Neural cell (in vitro differentiated cells): ENCODE data around the gene RFX2. TPM values are rescaled to one million over a fixed set of nuclear protein-coding genes. Genes with fewer than 3 reads are reported as not detected.

ENCODE experiments used
- H2AFZ ChIP-seq: fragments of 200-600, 300-800 bp; sonication (generic), shearing (Covaris generic); 2 replicates; pipeline ENCODE4 v1.6.0; 2014; ENCODE audit warnings: low read depth, mild to moderate bottlenecking, antibody characterized with exemption, low read length, moderate library complexity
- H3F3A ChIP-seq: fragments of 200-600 bp; shearing (Covaris generic); 2 replicates; pipeline ENCODE4 v1.6.1; 2016; ENCODE audit warnings: mild to moderate bottlenecking, moderate library complexity, mixed read lengths, antibody characterized with exemption, low read length; ENCODE audit not compliant: insufficient read depth, poor library complexity, severe bottlenecking
- H3K27ac ChIP-seq: fragments of 200-600, 300-800 bp; sonication (generic), shearing (Covaris generic); 2 replicates; pipeline ENCODE4 v1.5.1; 2014; ENCODE audit warnings: mild to moderate bottlenecking, low read length, moderate library complexity
- H3K27me3 ChIP-seq: fragments of 300-800, 200-600 bp; sonication (generic), shearing (Covaris generic); 2 replicates; pipeline ENCODE4 v1.6.0; 2014; ENCODE audit warnings: mild to moderate bottlenecking, low read depth, low read length, moderate library complexity; ENCODE audit not compliant: insufficient read depth
- H3K36me3 ChIP-seq: fragments of 300-800, 200-600 bp; sonication (generic), shearing (Covaris generic); 2 replicates; pipeline ENCODE4 v1.5.1; 2014; ENCODE audit warnings: mild to moderate bottlenecking, antibody characterized with exemption, low read length, moderate library complexity; ENCODE audit not compliant: insufficient read depth
- H3K4me2 ChIP-seq: fragments of 300-800, 200-600 bp; sonication (generic), shearing (Covaris generic); 2 replicates; pipeline ENCODE4 v1.6.0; 2014; ENCODE audit warnings: mild to moderate bottlenecking, low read length
- H3K4me3 ChIP-seq: fragments of 300-800, 200-600 bp; sonication (generic), shearing (Covaris generic); 2 replicates; pipeline ENCODE4 v1.5.1; 2014; ENCODE audit warnings: mild to moderate bottlenecking, low read length, moderate library complexity
- H3K79me2 ChIP-seq: fragments of 200-600 bp; shearing (Covaris generic); replicated peaks from 2 replicates; pipeline ENCODE4 v1.6.0; 2014; ENCODE audit warnings: mild to moderate bottlenecking, low read length, moderate library complexity; ENCODE audit not compliant: insufficient read depth
- H3K9ac ChIP-seq: fragments of 300-800, 200-600 bp; sonication (generic), shearing (Covaris generic); 2 replicates; pipeline ENCODE4 v1.6.1; 2016; ENCODE audit warnings: mild to moderate bottlenecking, low read length, mixed read lengths
- H3K9me2 ChIP-seq: fragments of 200-600 bp; shearing (Covaris generic); 2 replicates; pipeline ENCODE4 v1.6.1; 2016; ENCODE audit warnings: mild to moderate bottlenecking, low read length, mixed read lengths; ENCODE audit not compliant: insufficient read depth
- H3K9me3 ChIP-seq: fragments of 200-600, 300-800 bp; sonication (generic), shearing (Covaris generic); 2 replicates; pipeline ENCODE4 v1.6.1; 2016; ENCODE audit warnings: mild to moderate bottlenecking, mixed run types, low read length, moderate library complexity, mixed read lengths
- H4K20me1 ChIP-seq: fragments of 200-600 bp; shearing (Covaris generic); 2 replicates; pipeline ENCODE4 v1.6.1; 2016; ENCODE audit warnings: mild to moderate bottlenecking, mixed run types; ENCODE audit not compliant: insufficient read depth
- EP300 ChIP-seq: fragments of 450-650 bp; conservative IDR thresholded peaks from 2 replicates; pipeline ENCODE4 v1.6.1; 2014; ENCODE audit warnings: antibody characterized with exemption, mild to moderate bottlenecking, moderate library complexity; ENCODE audit not compliant: poor library complexity, severe bottlenecking
- EZH2 ChIP-seq: fragments of 200-600, 300-800 bp; shearing (Covaris generic), sonication (generic); IDR thresholded peaks from 2 replicates; pipeline ENCODE4 v1.6.1; 2014; ENCODE audit warnings: antibody characterized with exemption, low read length, borderline replicate concordance, mild to moderate bottlenecking; ENCODE audit not compliant: insufficient read depth, poor library complexity, severe bottlenecking
- MXI1 ChIP-seq: fragments of 450-650 bp; conservative IDR thresholded peaks from 2 replicates; pipeline ENCODE4 v1.6.1; 2014; ENCODE audit warnings: antibody characterized with exemption, mild to moderate bottlenecking; ENCODE audit not compliant: poor library complexity, severe bottlenecking
- POLR2AphosphoS5 ChIP-seq: IDR thresholded peaks from 2 replicates; pipeline ENCODE4 v1.6.1; 2012
- RAD21 ChIP-seq: fragments of 450-650 bp; conservative IDR thresholded peaks from 2 replicates; pipeline ENCODE4 v1.6.1; 2014; ENCODE audit warnings: antibody characterized with exemption, mild to moderate bottlenecking, moderate library complexity
- REST ChIP-seq: IDR thresholded peaks from 2 replicates; pipeline ENCODE4 v1.6.1; 2012; ENCODE audit warnings: borderline replicate concordance
- SMC3 ChIP-seq: fragments of 450-650 bp; conservative IDR thresholded peaks from 2 replicates; pipeline ENCODE4 v1.6.1; 2014; ENCODE audit warnings: antibody characterized with exemption, mild to moderate bottlenecking, moderate library complexity; ENCODE audit not compliant: poor library complexity
- TAF1 ChIP-seq: IDR thresholded peaks from 2 replicates; pipeline ENCODE4 v1.6.1; 2012; ENCODE audit warnings: low read depth
- polyA plus RNA-seq: library from polyadenylated mRNA; depleted of rRNA; stranded (reverse); fragments of >200 nt; gene quantifications from 2 replicates; pipeline ENCODE4 v1.2.3, GENCODE V29; 2014
- TF ChIP-seq, protein P1 (sequence below): fragments of 450-650 bp; IDR thresholded peaks from 2 replicates; pipeline ENCODE4 v1.5.1; 2014; ENCODE audit warnings: antibody characterized with exemption, mild to moderate bottlenecking, moderate library complexity; ENCODE audit not compliant: poor library complexity, severe bottlenecking

RFX2 gene
- polyA plus RNA-seq, 1 donor from 2014 or later: 0.69 TPM

- Histone ChIP-seq H3K36me3 (no peaks in the 10 kb centered on the region), H3K4me2 (no peak overlapping the region), H3K27me3 (no peaks in the 10 kb centered on the region), H3K27ac (no peak overlapping the region), H3F3A (no peaks in the 10 kb centered on the region), H3K9me3 (no peaks in the 10 kb centered on the region), H3K9ac (no peak overlapping the region), H2AFZ (no peak overlapping the region), H3K9me2 (no peaks in the 10 kb centered on the region), H3K79me2 (no peaks in the 10 kb centered on the region), H3K4me3 (no peak overlapping the region), H4K20me1 (no peaks in the 10 kb centered on the region)
- TF ChIP-seq MXI1 (no peak), EP300 (no peak), REST (no peak), SMC3 (no peak), POLR2AphosphoS5 (no peak), RAD21 (no peak), TAF1 (no peak), EZH2 (no peak)
- TF ChIP-seq, protein P1, sequence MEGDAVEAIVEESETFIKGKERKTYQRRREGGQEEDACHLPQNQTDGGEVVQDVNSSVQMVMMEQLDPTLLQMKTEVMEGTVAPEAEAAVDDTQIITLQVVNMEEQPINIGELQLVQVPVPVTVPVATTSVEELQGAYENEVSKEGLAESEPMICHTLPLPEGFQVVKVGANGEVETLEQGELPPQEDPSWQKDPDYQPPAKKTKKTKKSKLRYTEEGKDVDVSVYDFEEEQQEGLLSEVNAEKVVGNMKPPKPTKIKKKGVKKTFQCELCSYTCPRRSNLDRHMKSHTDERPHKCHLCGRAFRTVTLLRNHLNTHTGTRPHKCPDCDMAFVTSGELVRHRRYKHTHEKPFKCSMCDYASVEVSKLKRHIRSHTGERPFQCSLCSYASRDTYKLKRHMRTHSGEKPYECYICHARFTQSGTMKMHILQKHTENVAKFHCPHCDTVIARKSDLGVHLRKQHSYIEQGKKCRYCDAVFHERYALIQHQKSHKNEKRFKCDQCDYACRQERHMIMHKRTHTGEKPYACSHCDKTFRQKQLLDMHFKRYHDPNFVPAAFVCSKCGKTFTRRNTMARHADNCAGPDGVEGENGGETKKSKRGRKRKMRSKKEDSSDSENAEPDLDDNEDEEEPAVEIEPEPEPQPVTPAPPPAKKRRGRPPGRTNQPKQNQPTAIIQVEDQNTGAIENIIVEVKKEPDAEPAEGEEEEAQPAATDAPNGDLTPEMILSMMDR: no peak
These were observed 8.7 kb upstream of the RFX2 start for GRCh38 chr19:6119031-6119430.

DNA sequence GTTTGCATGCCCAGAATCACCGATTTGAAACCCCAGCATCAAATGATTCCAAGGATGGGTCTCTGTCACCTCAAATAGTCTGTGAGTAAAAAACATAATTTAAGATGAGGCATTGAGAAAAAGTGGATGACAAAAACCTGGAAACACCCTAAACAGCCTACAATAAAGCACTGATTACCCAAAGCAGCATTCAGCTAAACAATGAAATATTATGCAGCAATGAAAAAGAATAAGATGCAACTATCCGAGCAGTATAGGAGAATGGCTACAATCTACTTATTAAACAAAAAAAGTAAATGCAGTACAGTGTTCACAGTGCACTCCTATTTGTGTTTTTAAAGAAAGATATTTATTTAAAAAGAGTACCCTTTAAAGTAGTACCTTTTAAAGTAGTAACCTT lies 7.7 kb upstream of the RFX2 start:
- Histone ChIP-seq H3K9ac (no peak overlapping the region), H3F3A (no peaks in the 10 kb centered on the region), H3K79me2 (no peaks in the 10 kb centered on the region), H3K4me3 (no peak overlapping the region), H4K20me1 (no peaks in the 10 kb centered on the region), H3K4me2 (no peak overlapping the region), H3K36me3 (no peaks in the 10 kb centered on the region), H3K27ac (no peak overlapping the region), H3K9me2 (no peaks in the 10 kb centered on the region), H2AFZ (no peak overlapping the region), H3K9me3 (no peaks in the 10 kb centered on the region), H3K27me3 (no peaks in the 10 kb centered on the region)
- TF ChIP-seq TAF1 (no peak), POLR2AphosphoS5 (no peak), MXI1 (no peak), EZH2 (no peak), EP300 (no peak), SMC3 (no peak)
- TF ChIP-seq, protein P1: no peak
